HAP-1 (cell line): Measurements from ENCODE around the gene IGFL3.
"Not testable (repeated sequence)": the region's sequence is repeated elsewhere in the genome, so short reads cannot be mapped to it uniquely, and the experiment has no call there.

Experiments
- DNase-seq, 2 experiments: peaks; one replicate each; pipeline ENCODE4 v3.0.0-alpha.2; 2016 to 2020; ENCODE audit warnings: low spot score in 2 of 2
- H3K27me3 ChIP-seq: fragments of 250-450 bp; sonication (Bioruptor Pico); 2 replicates; pipeline ENCODE4 v1.5.1; 2020; ENCODE audit warnings: low read depth, mild to moderate bottlenecking, moderate library complexity
- H3K36me3 ChIP-seq: fragments of 250-450 bp; sonication (Bioruptor Pico); replicated peaks from 2 replicates; pipeline ENCODE4 v1.5.1; 2020; ENCODE audit warnings: mild to moderate bottlenecking
- H3K4me1 ChIP-seq: fragments of 250-450 bp; sonication (Bioruptor Pico); 2 replicates; pipeline ENCODE4 v1.5.1; 2020; ENCODE audit warnings: mild to moderate bottlenecking
- H3K4me3 ChIP-seq: fragments of 250-450 bp; sonication (Bioruptor Pico); 2 replicates; pipeline ENCODE4 v1.5.1; 2020; ENCODE audit warnings: mild to moderate bottlenecking, moderate library complexity
- H3K9me3 ChIP-seq: fragments of 250-450 bp; sonication (Bioruptor Pico); 2 replicates; pipeline ENCODE4 v1.5.1; 2020; ENCODE audit warnings: mild to moderate bottlenecking, moderate library complexity
- in situ Hi-C: fragments of 300-500 bp; cut with MboI; formaldehyde crosslinking; loops from 3 replicates; pipeline ENCODE4 v1.14.3; 2020; ENCODE audit warnings: low sequenced_read_pairs, inconsistent platforms, mixed read lengths

Gene IGFL3

DNA sequence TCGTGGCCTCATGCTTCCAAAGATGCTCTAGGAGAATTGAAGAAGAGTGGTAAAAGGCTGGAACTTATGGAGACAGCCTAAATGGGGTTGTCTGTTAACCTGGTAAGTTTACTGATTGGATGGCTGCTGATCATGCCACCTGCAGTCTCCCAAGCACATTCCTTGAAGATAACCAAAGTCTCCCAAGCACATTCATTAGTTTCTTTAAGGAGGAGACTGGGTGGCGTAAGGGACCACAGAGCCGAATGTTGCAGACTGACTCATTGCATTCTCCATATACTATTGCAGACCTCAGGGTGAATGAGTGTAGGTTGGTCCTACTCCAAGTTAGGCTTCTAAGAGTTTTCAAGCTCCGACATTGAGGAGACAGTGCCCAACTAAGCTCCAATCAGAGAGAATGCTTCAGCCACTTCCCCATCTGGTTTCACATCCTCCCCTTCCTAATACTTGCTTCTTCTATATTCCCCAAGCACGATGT, at the start of gene IGFL3:
IGFL3 (minus strand) TSS at position 51 of the 478 bp plus-strand sequence; CDS start at position 12, 39 bp downstream.
- no peaks in the 10 kb centered on the region for H3K9me3 ChIP-seq

DNA sequence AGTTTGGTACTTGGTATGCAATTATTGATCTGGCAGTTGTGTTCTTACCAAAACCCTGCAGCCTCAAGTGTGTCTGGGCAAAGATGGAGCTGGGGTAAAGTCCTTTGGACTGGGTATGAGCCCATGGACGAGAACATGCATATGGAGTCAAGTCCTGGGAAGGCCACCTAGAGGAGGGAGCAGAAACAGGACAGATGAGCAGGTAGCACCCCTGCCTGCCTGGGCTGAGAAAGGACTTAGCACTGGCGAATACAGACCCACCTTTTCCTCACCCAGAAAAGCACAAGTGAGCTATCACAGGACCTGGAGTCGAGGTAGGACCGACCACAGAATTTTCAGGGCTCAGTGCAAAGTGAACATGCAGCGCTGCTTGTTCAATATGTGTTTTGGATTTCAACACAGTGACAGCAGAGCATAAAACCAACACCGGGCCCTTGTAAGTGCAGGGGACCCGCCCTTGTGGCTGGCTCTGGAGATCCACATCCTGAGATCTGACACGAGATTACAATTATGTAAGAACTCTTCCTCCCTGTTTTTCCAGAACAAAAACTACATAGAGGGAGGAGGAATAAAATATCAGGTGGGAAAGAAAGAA, 49.5 kb upstream of the IGFL3 start:
- H3K4me1 ChIP-seq: no peaks in the 10 kb centered on the region
- H3K27me3 ChIP-seq: peaks cover 3% of the 10 kb centered on the region
- DNase-seq: no peak
- no peaks in the 10 kb centered on the region for H3K9me3 ChIP-seq
- H3K36me3 ChIP-seq: no peaks in the 10 kb centered on the region
- no peak overlapping the region for H3K4me3 ChIP-seq
- in situ Hi-C loops: no loop called here

More for the DNA sequence above, at the start of gene IGFL3:
- H3K4me3 ChIP-seq: no peak within 1 kb of the TSS
- in situ Hi-C loops: no loop called here
- H3K4me1 ChIP-seq: no peaks in the 10 kb centered on the region
- peaks cover 37% of the 10 kb centered on the region for H3K27me3 ChIP-seq
- no peaks in the 10 kb centered on the region for H3K36me3 ChIP-seq
- no peak for DNase-seq

DNA sequence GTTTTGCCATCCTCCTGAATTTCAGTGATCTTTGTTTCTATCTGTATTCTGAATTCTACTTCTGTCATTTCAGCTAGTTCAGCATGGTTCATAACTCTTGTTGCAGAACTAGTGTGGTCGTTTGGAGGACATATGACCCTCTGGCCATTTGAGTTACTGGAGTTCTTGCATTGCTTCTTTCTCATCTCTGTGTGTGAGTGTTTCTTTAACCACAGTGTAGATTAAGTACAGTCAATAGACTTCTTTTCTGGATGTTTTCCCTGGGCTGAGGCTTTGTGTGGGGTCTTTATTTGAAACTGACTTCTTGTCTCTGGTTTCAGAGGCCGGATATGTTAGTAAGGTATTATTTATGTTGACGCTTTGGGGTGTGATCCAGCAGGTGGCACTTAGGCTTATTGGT, 38.2 kb upstream of the IGFL3 start:
- no peak for DNase-seq
- H3K9me3 ChIP-seq: no peaks in the 10 kb centered on the region
- no peaks in the 10 kb centered on the region for H3K4me1 ChIP-seq
- in situ Hi-C loops: no loop called here
- H3K27me3 ChIP-seq: 0 out of 2 replicates have a peak, but pooled peaks cover 3% of the 10 kb centered on the region
- no peaks in the 10 kb centered on the region for H3K36me3 ChIP-seq
- H3K4me3 ChIP-seq: no peak overlapping the region

DNA sequence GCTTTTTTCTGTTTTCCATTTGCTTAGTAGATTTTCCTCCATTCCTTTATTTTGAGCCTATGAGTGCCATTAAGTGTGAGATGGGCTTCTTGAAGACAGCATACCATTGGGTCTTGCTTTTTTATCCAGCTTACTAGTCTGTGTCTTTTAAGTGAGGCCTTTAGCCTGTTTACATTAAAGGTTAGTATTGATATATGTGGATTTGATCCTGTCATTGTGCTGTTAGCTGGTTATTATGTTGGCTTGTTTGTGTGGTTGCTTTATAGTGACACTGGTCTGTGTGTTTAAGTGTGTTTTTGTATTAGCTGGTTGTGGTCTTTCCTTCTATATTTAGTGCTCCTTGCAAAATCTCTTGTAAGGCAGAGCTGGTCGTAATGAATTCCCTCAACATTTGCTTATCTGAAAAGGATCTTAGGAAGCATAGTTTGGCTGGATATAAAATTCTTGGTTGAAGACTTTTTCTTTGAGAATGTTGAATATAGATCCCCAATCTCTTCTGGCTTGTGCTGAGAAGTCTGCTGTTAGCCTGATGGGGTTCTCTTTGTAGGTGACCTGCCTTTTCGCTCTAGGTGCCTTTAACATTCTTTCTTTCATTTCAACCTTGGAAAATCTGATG, 37.3 kb upstream of the IGFL3 start:
- H3K4me1 ChIP-seq, H3K27me3 ChIP-seq, H3K4me3 ChIP-seq, H3K36me3 ChIP-seq, H3K9me3 ChIP-seq, DNase-seq, in situ Hi-C loops: not testable (repeated sequence)

DNA sequence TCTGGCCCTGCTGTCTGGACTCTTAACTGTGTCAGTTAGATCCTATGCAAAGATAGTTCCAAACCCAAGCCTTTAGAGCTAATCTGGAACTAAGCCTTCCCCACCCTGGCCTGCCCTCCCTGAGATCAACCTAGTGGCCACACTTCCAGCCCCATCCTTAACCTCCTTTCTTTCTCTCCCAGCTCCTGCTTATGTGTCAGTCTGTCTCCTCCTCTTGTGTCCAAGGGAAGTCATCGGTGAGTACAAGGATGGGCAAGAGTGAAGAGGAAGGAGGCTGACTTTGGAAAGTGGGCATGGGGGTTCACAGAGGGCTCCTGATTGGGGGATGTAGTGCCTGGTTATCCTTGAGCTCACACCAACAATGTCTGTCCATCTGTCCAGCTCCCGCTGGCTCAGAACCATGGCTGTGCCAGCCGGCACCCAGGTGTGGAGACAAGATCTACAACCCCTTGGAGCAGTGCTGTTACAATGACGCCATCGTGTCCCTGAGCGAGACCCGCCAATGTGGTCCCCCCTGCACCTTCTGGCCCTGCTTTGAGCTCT, 35.8 kb upstream of the IGFL3 start:
- DNase-seq: no peak
- H3K36me3 ChIP-seq: no peaks in the 10 kb centered on the region
- H3K4me3 ChIP-seq: no peak overlapping the region
- H3K9me3 ChIP-seq: no peaks in the 10 kb centered on the region
- peaks cover 10% of the 10 kb centered on the region for H3K27me3 ChIP-seq
- no peaks in the 10 kb centered on the region for H3K4me1 ChIP-seq
- in situ Hi-C loops: no loop called here

DNA sequence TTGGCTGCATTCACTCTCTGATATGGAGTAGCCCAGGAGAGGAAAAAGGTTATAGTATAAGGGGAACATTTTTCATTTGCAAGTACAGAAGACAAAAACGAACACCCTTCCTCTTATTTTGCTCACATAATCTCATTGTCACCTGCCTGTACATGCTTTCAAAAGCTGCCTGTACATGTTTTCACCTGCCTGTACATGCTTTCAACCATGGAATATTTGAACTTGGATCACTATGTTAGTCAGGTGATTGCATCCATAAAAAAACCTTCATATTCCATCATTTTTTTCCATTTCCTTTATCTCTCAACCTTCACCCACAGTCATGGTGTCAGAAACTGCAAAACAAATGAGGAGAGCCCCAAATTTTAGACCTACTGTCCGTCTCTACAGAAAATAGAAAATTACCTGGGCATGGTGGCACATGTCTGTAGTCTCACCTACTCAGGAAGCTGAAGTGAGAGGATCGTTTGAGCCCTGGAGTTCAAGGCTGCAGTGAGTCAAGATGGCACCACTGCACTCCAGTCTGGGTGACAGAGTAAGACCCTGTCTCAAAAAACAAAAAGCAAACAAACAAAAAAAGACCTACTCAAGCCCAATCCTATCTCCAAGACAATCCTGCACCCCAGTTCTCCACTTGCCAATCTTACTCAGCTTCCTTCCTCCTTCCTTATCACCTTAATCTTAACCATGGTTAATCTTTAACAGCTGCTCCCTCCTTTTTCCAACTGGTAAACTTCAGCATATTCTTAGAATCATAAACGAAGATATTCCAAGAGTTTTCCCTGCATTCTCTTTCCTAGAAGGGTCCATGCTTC, 35.1 kb upstream of the IGFL3 start:
- Histone ChIP-seq H3K27me3 (peaks cover 12% of the 10 kb centered on the region), H3K36me3 (no peaks in the 10 kb centered on the region), H3K4me1 (no peaks in the 10 kb centered on the region), H3K9me3 (no peaks in the 10 kb centered on the region), H3K4me3 (no peak overlapping the region)
- no peak for DNase-seq
- in situ Hi-C loops: no loop called here

DNA sequence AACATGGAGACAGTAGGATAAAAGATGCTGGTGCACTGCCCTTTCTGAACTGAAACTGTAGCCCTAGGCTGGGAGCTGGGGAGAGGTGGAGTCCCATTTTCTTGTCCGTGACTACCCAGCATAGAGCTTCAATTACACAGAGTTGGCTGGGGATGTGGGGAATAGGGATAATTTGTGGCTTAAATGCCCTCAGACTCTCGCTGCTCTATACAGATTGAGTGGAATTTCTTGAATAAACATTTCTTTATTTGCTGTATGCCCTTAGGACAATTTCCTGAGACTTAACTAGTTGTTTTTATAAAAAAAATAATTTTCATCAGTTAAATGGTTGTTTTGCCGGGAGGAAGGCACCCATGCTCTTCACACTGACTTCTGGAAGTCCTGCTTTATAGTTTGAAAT, 30.7 kb upstream of the IGFL3 start:
- no peaks in the 10 kb centered on the region for H3K9me3 ChIP-seq
- in situ Hi-C loops: no loop called here
- H3K4me1 ChIP-seq: no peaks in the 10 kb centered on the region
- peaks cover 18% of the 10 kb centered on the region for H3K27me3 ChIP-seq
- H3K4me3 ChIP-seq: no peak overlapping the region
- no peak for DNase-seq
- no peaks in the 10 kb centered on the region for H3K36me3 ChIP-seq

DNA sequence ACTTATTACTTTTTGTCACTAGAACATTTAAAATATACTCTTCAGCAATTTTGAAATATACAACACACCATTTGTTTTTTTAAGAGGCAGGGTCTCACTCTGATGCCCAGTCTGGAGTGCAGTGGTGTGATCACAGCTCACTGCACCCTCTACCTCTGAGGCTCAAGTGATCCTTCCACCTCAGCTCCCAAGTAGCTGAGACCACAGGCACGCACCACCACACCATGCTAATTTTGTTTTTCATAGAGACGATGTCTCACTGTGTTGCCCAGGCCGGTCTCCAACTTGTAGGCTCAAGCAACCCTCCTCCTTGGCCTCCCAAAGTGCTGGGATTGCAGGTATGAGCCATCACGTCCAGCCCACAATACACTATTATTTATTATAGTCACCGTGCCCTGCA, 26.1 kb upstream of the IGFL3 start:
- H3K9me3 ChIP-seq: no peaks in the 10 kb centered on the region
- no peak overlapping the region for H3K4me3 ChIP-seq
- in situ Hi-C loops: no loop called here
- DNase-seq: no peak
- H3K4me1 ChIP-seq: no peaks in the 10 kb centered on the region
- no peaks in the 10 kb centered on the region for H3K36me3 ChIP-seq
- H3K27me3 ChIP-seq: peaks cover 22% of the 10 kb centered on the region

DNA sequence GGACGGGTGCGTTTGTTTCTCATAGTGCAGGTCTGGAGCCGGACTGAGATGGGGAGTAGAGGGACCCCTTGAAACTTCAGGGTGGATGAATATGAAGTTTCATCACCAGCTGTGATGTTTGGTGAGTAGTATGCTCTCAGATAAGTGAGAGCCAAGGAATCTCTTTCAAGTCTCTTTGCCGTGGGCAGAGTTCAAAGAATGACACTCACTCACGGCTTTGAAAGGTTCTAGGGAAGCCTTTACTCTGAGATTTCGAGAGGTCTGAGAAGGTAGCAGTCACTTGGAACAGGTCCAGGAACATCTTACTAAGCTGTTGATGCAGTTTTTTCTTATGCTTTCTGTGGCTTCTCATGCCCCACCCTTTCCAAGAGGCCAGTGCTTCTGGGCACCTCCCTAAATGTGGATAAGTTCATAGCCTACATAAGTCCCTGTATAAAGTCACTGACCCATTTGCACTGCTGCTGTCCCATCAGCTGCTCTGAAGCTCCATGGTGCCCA, 23.4 kb upstream of the IGFL3 start, which contains the start of gene IGFL2:
IGFL2 (plus strand) TSS at position 448 of the 498 bp plus-strand sequence; CDS start at position 489, 41 bp downstream.
- peaks cover 17% of the 10 kb centered on the region for H3K27me3 ChIP-seq
- H3K36me3 ChIP-seq: no peaks in the 10 kb centered on the region
- no peak for DNase-seq
- H3K9me3 ChIP-seq: no peaks in the 10 kb centered on the region
- in situ Hi-C loops: no loop called here
- H3K4me1 ChIP-seq: no peaks in the 10 kb centered on the region
- H3K4me3 ChIP-seq: no peak within 1 kb of the TSS

DNA sequence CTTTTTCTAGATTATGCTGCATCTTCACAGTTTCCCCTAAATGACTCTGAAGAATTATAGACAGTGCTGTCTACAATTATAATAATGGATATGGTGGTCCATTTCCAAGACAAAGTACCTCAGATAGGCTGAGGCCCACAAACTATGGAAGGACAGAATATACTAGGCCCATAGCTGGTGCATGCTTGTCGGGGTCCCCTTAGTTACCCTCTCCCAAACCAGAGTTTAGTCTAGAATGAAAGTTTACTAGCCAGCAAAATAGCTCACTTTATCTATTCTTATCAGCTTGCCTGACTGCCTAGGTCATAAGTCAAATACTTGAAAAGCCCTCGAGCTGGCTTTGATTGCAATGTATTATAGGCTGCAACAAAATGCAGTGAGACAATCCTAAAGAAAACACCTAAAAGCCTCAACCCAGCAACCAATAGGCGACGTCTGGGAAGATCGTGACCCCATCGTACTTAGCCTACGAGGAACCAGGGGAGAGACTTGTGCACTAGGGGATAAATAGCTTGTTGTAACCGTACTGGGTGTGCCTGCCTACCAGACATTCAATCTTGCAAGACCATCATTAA, 22.8 kb upstream of the IGFL3 start:
- no peak for DNase-seq
- H3K4me1 ChIP-seq: no peaks in the 10 kb centered on the region
- peaks cover 20% of the 10 kb centered on the region; the same call in 1 of the 2 replicates for H3K27me3 ChIP-seq
- H3K4me3 ChIP-seq: no peak overlapping the region
- H3K9me3 ChIP-seq: no peaks in the 10 kb centered on the region
- in situ Hi-C loops: no loop called here
- no peaks in the 10 kb centered on the region for H3K36me3 ChIP-seq

DNA sequence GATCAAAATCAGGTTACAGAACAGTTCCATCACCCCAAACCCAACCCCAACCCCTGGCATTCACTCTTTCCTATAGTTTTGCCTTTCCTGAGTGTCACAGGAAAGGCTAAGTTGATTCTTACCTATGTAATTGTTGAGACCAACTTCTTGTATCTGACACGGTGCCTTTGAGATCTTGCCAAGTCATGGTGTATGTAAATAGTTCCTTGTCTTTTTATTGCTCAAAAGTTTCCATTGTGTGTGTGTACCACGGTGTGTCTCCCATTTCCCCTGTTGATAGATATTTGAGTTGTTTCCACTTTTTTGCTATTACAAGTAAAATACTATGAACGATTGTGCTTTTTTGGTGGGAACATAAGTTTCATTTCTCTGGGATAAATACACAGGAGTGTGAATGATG, 20.3 kb upstream of the IGFL3 start:
- H3K4me1 ChIP-seq: no peaks in the 10 kb centered on the region
- in situ Hi-C loops: no loop called here
- no peak overlapping the region for H3K4me3 ChIP-seq
- peaks cover 18% of the 10 kb centered on the region; the same call in 1 of the 2 replicates for H3K27me3 ChIP-seq
- no peaks in the 10 kb centered on the region for H3K36me3 ChIP-seq
- no peaks in the 10 kb centered on the region for H3K9me3 ChIP-seq
- DNase-seq: no peak

DNA sequence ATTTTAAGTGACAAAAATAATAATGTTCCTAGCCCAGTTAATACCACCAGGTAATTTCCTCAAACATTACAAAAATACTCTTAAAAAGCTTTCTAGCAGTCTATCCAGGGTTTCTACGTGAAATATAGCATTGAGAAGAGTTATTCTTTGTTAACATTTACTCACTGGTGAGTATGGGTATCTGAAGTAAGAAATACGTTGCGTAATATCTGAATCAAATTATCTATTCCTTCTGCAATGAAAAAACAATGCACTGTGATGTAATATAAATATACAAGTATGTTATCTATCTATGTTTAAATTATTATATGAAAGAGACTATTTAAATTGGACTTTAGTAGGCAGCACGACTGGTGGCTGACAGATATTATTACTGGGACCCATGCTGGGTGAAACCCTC, 17.8 kb upstream of the IGFL3 start:
- DNase-seq: no peak
- Histone ChIP-seq H3K9me3 (no peaks in the 10 kb centered on the region), H3K36me3 (no peaks in the 10 kb centered on the region), H3K4me3 (no peak overlapping the region), H3K27me3 (peaks cover 18% of the 10 kb centered on the region; the same call in 1 of the 2 replicates), H3K4me1 (no peaks in the 10 kb centered on the region)
- in situ Hi-C loops: no loop called here

DNA sequence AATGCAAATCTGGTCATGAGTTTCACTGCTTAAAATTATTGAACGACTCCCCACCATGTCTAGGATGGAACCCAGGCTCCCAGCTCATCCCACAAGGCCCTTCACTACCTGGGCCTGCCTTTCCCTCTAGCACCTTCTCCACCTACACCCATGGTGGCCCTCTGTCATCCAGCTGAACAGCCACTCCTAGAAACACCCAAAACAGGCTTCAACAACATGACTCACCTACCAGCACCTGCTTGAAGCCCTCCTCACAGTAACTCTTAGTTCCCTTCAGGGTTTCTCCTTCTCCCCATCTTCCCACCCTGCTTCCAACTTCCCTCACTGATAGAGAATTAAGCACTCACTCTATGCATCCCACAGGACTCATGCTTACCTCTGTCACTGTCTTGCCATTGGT, 16.9 kb upstream of the IGFL3 start:
- H3K27me3 ChIP-seq: peaks cover 16% of the 10 kb centered on the region; the same call in 1 of the 2 replicates
- H3K36me3 ChIP-seq: no peaks in the 10 kb centered on the region
- no peak for DNase-seq
- H3K4me3 ChIP-seq: no peak overlapping the region
- H3K9me3 ChIP-seq: no peaks in the 10 kb centered on the region
- H3K4me1 ChIP-seq: no peaks in the 10 kb centered on the region
- in situ Hi-C loops: no loop called here
